Mucosa of rectum (tissue), 2 donors: Measurements from ENCODE around the gene RRP1B.
"Not testable (repeated sequence)": the region's sequence is repeated elsewhere in the genome, so short reads cannot be mapped to it uniquely, and the experiment has no call there.

ENCODE experiments used
- H3K27ac ChIP-seq, 2 donors: one replicate each; pipeline ENCODE4 v1.7.0; 2013; ENCODE audit warnings: inconsistent platforms in 2 of 2, low read depth in 2 of 2, low read length in 2 of 2
- H3K27me3 ChIP-seq, 2 donors: one replicate each; pipeline ENCODE4 v1.7.0; 2013; ENCODE audit warnings: low read length in 2 of 2; ENCODE audit not compliant: control insufficient read depth in 2 of 2, insufficient read depth in 2 of 2
- H3K36me3 ChIP-seq, 2 donors: one replicate each; pipeline ENCODE4 v1.7.0; 2013; ENCODE audit warnings: low read length in 2 of 2; ENCODE audit not compliant: control insufficient read depth in 2 of 2, insufficient read depth in 2 of 2
- H3K4me1 ChIP-seq, 2 donors: one replicate each; pipeline ENCODE4 v1.7.0; 2013; ENCODE audit warnings: low read length in 2 of 2, mild to moderate bottlenecking in 1 of 2; ENCODE audit not compliant: control insufficient read depth in 2 of 2, insufficient read depth in 2 of 2
- H3K4me3 ChIP-seq, 2 donors: one replicate each; pipeline ENCODE4 v1.7.0; 2013; ENCODE audit warnings: low read length in 2 of 2
- H3K9ac ChIP-seq, 2 donors: one replicate each; pipeline ENCODE4 v1.7.0; 2013; ENCODE audit warnings: low read length in 2 of 2, low read depth in 1 of 2, mild to moderate bottlenecking in 1 of 2
- H3K9me3 ChIP-seq, 2 donors: one replicate each; pipeline ENCODE4 v1.7.0; 2013; ENCODE audit warnings: low read length in 2 of 2; ENCODE audit not compliant: control insufficient read depth in 2 of 2
- donor health status: healthy.
- donor health status: Normal muscosa, but diverticular disease.

The RRP1B gene

GRCh38 chr21:43696214-43696613 lies 36.9 kb downstream of the RRP1B start:
- H3K27me3 ChIP-seq, result no peaks in the 10 kb centered on the region
- H3K9me3 ChIP-seq, result no peaks in the 10 kb centered on the region
- no peak overlapping the region for H3K27ac ChIP-seq
- peaks cover 15 to 22% of the 10 kb centered on the region in 2 donors for H3K36me3 ChIP-seq
- peaks cover 0 to 2% of the 10 kb centered on the region in 2 donors for H3K4me1 ChIP-seq
- no peak overlapping the region for H3K4me3 ChIP-seq
- H3K9ac ChIP-seq, result no peak overlapping the region

DNA sequence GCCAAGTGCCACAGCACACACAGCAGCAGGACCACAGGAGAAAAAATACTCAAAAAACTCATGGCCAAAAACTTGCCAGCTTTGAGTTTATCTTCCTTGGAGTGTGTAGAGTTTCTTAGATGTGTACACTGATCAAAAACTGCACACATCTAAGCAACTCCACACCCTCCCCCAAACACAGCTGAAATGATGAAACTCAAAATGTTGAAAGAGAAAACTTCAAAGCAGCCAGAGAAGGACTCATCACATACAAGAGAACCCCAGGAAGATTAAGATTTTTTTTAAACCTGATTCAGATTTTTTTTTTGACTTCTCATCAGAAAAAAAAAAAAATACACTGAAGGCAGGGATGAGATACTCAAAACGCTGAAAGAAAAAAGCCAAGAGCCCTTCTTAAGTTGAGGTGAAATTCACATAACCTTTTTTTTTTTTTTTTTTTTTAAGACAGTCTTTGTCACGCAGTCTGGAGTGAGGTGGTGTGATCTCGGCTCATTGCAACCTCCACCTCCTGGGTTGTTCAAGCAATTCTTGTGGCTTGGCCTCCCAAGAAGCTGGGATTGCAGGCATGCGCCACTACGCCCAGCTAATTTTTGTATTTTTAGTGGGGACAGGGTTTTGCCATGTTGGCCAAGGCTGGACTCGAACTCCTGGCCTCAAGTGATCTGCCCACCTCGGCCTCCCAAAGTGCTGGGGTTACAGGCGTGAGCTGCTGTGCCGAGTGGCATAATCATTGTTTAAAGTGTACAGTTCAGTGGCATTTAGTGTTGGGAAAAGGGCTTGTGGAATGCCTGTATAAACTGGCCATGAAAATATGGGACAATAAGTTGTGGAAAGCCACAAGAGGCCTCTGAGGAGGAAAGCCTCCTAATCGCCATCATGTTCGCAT lies 38.6 kb downstream of the RRP1B start:
- Histone ChIP-seq H3K4me3 (no peak overlapping the region), H3K27me3 (no peaks in the 10 kb centered on the region), H3K27ac (no peak overlapping the region), H3K9me3 (no peaks in the 10 kb centered on the region), H3K9ac (no peak overlapping the region), H3K4me1 (peaks cover 5% of the 10 kb centered on the region in 2 donors), H3K36me3 (peaks cover 7 to 11% of the 10 kb centered on the region in 2 donors)

- not testable (repeated sequence) for H3K4me3 ChIP-seq, H3K27me3 ChIP-seq, H3K36me3 ChIP-seq, H3K27ac ChIP-seq, H3K9me3 ChIP-seq, H3K9ac ChIP-seq, H3K4me1 ChIP-seq
Observed at GRCh38 chr21:43699492-43699777, 40.1 kb downstream of the RRP1B start.

DNA sequence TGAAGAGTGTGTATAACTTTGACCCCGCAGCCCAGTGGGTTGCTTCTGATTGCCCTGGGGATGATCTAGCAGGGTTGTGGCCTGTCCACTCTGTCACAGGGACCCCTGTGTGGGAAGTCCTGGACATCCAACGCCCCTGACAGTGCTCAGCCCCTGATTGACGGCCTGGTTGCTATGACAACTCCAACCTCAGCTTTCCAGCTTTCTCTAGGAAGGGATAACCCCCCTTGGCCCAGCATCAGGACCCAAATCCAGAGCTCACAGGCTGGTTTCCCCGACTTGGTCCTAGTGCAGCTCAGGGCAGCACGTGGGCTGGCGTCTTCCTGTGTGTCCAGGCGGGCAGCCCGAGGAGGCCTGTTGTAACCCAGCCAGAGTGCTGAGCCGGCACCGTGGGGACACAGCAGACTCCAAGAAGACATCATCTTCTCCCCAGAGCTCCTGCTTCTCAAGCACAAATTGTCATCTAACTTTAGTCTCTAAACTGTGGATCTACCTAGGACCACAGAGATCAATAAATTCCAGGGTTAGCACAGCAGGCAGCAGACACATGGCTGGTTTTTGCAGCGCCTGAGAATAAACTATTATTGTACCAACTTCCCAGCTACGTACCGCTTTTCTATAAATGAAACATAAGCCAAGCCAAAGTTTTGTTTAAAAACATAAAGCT lies 40.7 kb downstream of the RRP1B start:
- Histone ChIP-seq H3K9ac (no peak overlapping the region), H3K27ac (no peak overlapping the region), H3K4me3 (no peak overlapping the region), H3K36me3 (no peaks in the 10 kb centered on the region), H3K9me3 (no peaks in the 10 kb centered on the region), H3K27me3 (no peaks in the 10 kb centered on the region), H3K4me1 (peaks cover 7 to 9% of the 10 kb centered on the region in 2 donors)

GRCh38 chr21:43701936-43702784 lies 42.8 kb downstream of the RRP1B start:
- H3K9me3 ChIP-seq, result no peaks in the 10 kb centered on the region
- no peaks in the 10 kb centered on the region for H3K36me3 ChIP-seq
- no peak overlapping the region for H3K9ac ChIP-seq
- H3K27me3 ChIP-seq, result no peaks in the 10 kb centered on the region
- no peak overlapping the region for H3K27ac ChIP-seq
- H3K4me3 ChIP-seq, result peak overlapping the region in 1 of 2 donors; percentile 37
- peaks cover 7 to 9% of the 10 kb centered on the region in 2 donors for H3K4me1 ChIP-seq

GRCh38 chr21:43702785-43703034 lies 43.4 kb downstream of the RRP1B start:
- Histone ChIP-seq H3K9me3 (no peaks in the 10 kb centered on the region), H3K9ac (no peak overlapping the region)

DNA sequence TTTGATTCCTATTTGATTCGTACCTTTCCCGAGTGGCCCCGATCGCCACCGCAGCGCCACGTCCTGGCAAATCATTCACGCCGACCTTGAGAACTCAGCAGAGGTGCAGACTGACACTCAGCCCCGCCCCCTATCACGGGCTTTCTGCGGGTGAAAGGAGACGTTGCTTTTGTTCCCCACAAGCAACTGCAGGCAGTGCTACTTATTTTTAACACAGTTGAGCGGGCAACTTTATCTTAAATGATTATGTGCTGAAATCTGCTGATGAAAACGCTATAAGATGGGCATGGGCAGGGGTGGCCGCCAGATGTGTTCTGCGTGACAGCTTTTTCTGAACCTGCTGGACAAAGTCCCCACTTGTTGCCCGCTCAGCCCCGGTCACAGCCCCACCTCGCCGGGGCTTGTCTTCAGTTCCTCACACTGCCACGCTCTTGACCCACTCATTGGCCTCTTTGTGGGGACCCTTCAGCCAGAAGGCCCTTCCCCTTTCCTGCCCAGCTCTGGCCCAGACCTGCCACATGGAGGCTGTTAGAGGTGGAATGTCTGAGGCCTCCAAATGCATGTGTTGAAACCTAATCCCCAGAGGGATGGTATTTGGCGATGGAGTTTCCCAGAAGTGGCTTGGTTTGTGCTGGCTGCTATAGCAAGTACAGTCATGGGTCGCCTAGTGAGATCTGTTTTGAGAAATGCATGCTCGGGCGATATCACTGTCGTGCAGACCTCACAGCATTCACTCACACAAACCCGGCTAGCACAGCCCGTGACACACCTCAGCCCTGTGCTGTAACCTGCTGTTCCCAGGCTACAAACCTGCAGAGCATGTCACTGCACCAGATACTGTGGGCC lies 43.9 kb downstream of the RRP1B start:
- H3K9ac ChIP-seq, result no peak overlapping the region
- no peaks in the 10 kb centered on the region for H3K27me3 ChIP-seq
- H3K9me3 ChIP-seq, result no peaks in the 10 kb centered on the region
- H3K36me3 ChIP-seq, result no peaks in the 10 kb centered on the region
- peaks cover 7 to 9% of the 10 kb centered on the region in 2 donors for H3K4me1 ChIP-seq
- peak overlapping the region; percentile 4 to 37 for H3K4me3 ChIP-seq
- H3K27ac ChIP-seq, result no peak overlapping the region

More at GRCh38 chr21:43702785-43703034, 43.4 kb downstream of the RRP1B start:
- Histone ChIP-seq H3K4me1 (peaks cover 7 to 9% of the 10 kb centered on the region in 2 donors), H3K27ac (no peak overlapping the region), H3K27me3 (no peaks in the 10 kb centered on the region), H3K4me3 (peak overlapping the region in 1 of 2 donors; percentile 37), H3K36me3 (no peaks in the 10 kb centered on the region)

DNA sequence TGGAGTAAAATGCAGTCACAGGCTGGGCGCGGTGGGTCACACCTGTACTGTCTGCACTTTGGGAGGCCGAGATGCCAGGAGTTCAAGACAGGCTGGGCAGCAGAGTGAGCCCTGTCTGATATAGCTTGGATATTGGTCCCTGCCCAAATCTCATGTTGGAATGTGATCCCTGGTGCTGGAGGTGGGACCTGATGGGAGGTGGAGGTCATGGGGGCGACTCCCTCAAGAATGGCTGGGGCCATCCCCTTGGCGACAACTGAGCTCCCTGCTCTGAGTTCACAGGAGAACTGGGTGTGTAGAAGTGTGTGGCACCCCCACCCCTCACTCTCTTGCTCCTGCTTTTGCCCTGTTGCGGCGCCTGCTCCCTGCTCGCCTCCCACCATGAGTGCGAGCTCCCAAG lies 48.1 kb downstream of the RRP1B start:
- H3K9me3 ChIP-seq, result no peaks in the 10 kb centered on the region
- no peak overlapping the region for H3K4me3 ChIP-seq
- H3K27me3 ChIP-seq, result no peaks in the 10 kb centered on the region

GRCh38 chr21:43708745-43709381 lies 49.5 kb downstream of the RRP1B start:
- H3K27ac ChIP-seq, result no peak overlapping the region
- no peaks in the 10 kb centered on the region for H3K36me3 ChIP-seq
- no peak overlapping the region for H3K4me3 ChIP-seq
- no peaks in the 10 kb centered on the region for H3K9me3 ChIP-seq
- H3K27me3 ChIP-seq, result no peaks in the 10 kb centered on the region
- H3K4me1 ChIP-seq, result peaks cover 15 to 23% of the 10 kb centered on the region in 2 donors
- H3K9ac ChIP-seq, result no peak overlapping the region

More for the DNA sequence above, 48.1 kb downstream of the RRP1B start:
- H3K27ac ChIP-seq, result no peak overlapping the region
- peaks cover 13 to 16% of the 10 kb centered on the region in 2 donors for H3K4me1 ChIP-seq
- H3K9ac ChIP-seq, result no peak overlapping the region
- no peaks in the 10 kb centered on the region for H3K36me3 ChIP-seq
